Left ventricle myocardium inferior (tissue), 1 donor: ENCODE measurements around the gene ARF1. TPM values are rescaled to one million over a fixed set of nuclear protein-coding genes. Genes with fewer than 3 reads are reported as not detected.

Experiments used
- DNase-seq: peaks from one replicate; pipeline ENCODE4 v3.0.0-alpha.2; 2020
- H3K27ac ChIP-seq: fragments of 200-600 bp; replicated peaks from 2 replicates; pipeline ENCODE4 v1.8.0; 2021
- H3K27me3 ChIP-seq: fragments of 200-600 bp; 2 replicates; pipeline ENCODE4 v1.8.0; 2021; ENCODE audit warnings: low read depth
- H3K36me3 ChIP-seq: fragments of 200-600 bp; 2 replicates; pipeline ENCODE4 v1.8.0; 2021
- H3K4me1 ChIP-seq: fragments of 200-600 bp; 2 replicates; pipeline ENCODE4 v1.8.0; 2021
- H3K4me3 ChIP-seq: fragments of 200-600 bp; 2 replicates; pipeline ENCODE4 v1.8.0; 2021; ENCODE audit warnings: mild to moderate bottlenecking, moderate library complexity
- H3K9me3 ChIP-seq: fragments of 200-600 bp; replicated peaks from 2 replicates; pipeline ENCODE4 v1.8.0; 2021
- intact Hi-C: fragments of 100-400 bp; cut with micrococcal nuclease; formaldehyde crosslinking; loops from one replicate; pipeline ENCODE4 v1.11.0; 2022
- total RNA-seq: library from RNA; stranded (reverse); fragmentation: NEBNext Ultra II Directional; extraction: Animal tissue kit (Norgen Biotek cat#: 25700); gene quantifications from one replicate; pipeline ENCODE4 v1.2.1, GENCODE V29; 2021
- TF ChIP-seq, protein P1 (sequence below): fragments of 200-600 bp; IDR thresholded peaks from 2 replicates; pipeline ENCODE4 v1.8.0; 2021; ENCODE audit warnings: antibody characterized with exemption, mild to moderate bottlenecking, borderline replicate concordance
- donor health status: DM: no; HTN: yes; CAD: no; lungs with severe emphysema.

ARF1 gene
- total RNA-seq, 1 donor from 2014 or later, result 294 TPM

- H3K9me3 ChIP-seq, result no peaks in the 10 kb centered on the region
- H3K4me3 ChIP-seq, result no peak overlapping the region
- intact Hi-C loops, result no loop called here
- no peaks in the 10 kb centered on the region for H3K36me3 ChIP-seq
- no peak overlapping the region for H3K27ac ChIP-seq
- DNase-seq, result peak; percentile 15
- no peaks in the 10 kb centered on the region for H3K4me1 ChIP-seq
- H3K27me3 ChIP-seq, result peaks cover 24% of the 10 kb centered on the region
- TF ChIP-seq, protein P1, sequence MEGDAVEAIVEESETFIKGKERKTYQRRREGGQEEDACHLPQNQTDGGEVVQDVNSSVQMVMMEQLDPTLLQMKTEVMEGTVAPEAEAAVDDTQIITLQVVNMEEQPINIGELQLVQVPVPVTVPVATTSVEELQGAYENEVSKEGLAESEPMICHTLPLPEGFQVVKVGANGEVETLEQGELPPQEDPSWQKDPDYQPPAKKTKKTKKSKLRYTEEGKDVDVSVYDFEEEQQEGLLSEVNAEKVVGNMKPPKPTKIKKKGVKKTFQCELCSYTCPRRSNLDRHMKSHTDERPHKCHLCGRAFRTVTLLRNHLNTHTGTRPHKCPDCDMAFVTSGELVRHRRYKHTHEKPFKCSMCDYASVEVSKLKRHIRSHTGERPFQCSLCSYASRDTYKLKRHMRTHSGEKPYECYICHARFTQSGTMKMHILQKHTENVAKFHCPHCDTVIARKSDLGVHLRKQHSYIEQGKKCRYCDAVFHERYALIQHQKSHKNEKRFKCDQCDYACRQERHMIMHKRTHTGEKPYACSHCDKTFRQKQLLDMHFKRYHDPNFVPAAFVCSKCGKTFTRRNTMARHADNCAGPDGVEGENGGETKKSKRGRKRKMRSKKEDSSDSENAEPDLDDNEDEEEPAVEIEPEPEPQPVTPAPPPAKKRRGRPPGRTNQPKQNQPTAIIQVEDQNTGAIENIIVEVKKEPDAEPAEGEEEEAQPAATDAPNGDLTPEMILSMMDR, result no peak
These were observed 8.5 kb upstream of the ARF1 start for GRCh38 chr1:228073857-228074545.

GRCh38 chr1:228074954-228075730, 7.4 kb upstream of the ARF1 start:
- no peaks in the 10 kb centered on the region for H3K9me3 ChIP-seq
- peak; percentile 18 for DNase-seq
- no peak overlapping the region for H3K27ac ChIP-seq
- H3K4me3 ChIP-seq, result no peak overlapping the region
- H3K36me3 ChIP-seq, result no peaks in the 10 kb centered on the region
- no peaks in the 10 kb centered on the region for H3K4me1 ChIP-seq
- TF ChIP-seq, protein P1, result no peak
- intact Hi-C loops, result no loop called here
- H3K27me3 ChIP-seq, result peaks cover 22% of the 10 kb centered on the region

DNA sequence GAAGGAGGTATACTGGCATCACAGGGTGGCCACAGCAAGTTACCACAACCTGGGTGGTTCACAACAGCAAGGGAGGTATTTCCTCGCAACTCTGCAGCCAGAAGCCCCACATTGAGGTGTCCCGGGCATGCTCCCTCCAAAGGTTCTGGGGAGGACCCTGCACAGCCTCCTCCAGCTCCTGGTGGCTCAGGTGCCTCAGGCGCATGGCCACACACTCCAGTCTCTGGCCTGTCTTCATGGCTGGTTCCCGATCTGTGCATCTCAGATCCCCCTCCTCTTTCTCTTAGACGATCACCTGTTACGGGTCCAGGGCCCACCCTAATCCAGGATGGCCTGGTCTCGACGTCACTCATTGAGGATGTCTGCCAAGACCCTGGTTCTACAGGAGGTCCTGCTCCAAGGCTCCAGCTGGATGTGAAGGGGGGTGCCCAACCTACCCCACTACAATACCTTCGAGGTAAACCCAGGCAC, 6.7 kb upstream of the ARF1 start:
- Histone ChIP-seq H3K36me3 (no peaks in the 10 kb centered on the region), H3K4me1 (peaks cover under 1% of the 10 kb centered on the region), H3K27ac (no peak overlapping the region), H3K9me3 (no peaks in the 10 kb centered on the region), H3K27me3 (peaks cover 22% of the 10 kb centered on the region), H3K4me3 (no peak overlapping the region)
- DNase-seq, result peak; percentile 5
- intact Hi-C loops, result no loop called here
- TF ChIP-seq, protein P1, result no peak

DNA sequence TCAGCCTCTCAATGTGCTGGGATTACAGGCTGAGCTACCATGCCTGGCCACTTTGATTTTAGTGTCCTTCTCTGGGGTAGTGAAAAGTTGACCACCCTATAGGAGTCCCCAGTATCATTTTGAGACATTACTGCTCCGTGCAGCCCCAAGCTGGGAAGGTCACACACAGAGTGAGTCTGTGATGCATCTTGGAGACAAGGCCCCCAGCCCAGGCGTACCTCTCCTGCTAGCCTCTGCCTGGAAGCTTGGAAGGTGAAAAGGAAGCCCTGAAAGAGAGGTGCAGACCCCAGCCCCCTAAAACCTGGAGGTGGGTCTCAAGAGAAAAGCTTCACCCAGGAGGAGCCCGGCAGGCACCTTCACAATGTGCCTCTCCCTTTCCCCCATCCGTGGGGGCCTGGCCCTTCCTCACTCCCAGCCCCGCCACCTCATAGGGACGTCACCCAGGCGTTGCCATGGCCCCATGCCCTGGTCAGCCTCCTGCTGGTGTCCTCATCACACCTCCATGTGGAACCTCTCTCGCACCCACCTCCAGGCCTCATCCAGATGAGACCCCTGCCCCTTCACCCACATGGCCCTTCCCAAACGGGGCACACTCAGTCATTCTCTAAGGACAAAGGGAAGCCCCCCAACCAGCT, 5.6 kb upstream of the ARF1 start:
- no peaks in the 10 kb centered on the region for H3K9me3 ChIP-seq

More for the DNA sequence above, 5.6 kb upstream of the ARF1 start:
- Histone ChIP-seq H3K4me1 (peaks cover 11% of the 10 kb centered on the region), H3K27ac (no peak overlapping the region), H3K36me3 (no peaks in the 10 kb centered on the region), H3K27me3 (peaks cover 22% of the 10 kb centered on the region), H3K4me3 (no peak overlapping the region)
- intact Hi-C loops, result no loop called here
- TF ChIP-seq, protein P1, result no peak
- peak; percentile 13 for DNase-seq
